GM21825 (cell line): Measurements from ENCODE around the gene RYR3.

ENCODE experiments used
- ATAC-seq: cut with Tn5 transposase; IDR thresholded peaks from one replicate; pipeline ENCODE4 v1.9.1; 2021; ENCODE audit warnings: mild to moderate bottlenecking, moderate library complexity; ENCODE audit not compliant: unreplicated experiment

The RYR3 gene

DNA sequence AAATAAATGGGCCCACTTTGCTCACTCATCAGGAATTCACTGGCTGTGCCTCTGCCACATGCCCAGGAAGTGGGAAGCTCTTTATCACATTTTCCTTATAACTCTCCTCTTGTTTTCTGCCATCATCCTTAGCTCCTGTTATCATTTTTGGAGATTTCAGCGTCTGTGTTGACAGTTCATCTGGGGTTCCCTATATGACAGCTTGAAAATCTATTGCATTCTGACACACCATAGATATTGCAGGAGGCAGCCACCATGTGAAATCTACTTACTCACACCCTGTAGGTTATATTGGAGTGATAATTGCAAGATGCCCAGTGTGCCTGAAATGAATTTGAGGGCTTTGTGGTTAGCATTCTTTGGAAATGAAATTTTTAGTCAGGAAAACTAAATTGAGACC, 132.9 kb downstream of the RYR3 start:
- no peak for ATAC-seq

DNA sequence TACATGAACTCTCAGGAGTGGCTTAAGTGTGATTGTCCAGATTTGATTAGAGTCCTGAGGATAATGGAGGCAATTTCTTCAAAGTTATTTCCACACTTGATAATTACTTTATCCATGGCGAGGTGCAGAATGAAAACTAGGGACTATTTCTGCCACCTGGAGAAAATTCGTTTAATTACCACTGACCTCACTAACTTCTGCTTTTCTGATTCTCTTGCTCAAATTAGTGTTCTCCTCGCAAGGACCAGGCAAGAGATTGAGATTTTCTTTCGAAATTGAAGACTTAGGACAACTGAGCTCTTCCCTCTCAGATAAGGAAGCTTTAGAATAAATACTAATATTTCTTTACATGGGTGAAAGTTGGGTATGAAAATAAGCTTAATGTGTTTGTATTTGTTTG, 135.2 kb downstream of the RYR3 start:
- no peak for ATAC-seq

DNA sequence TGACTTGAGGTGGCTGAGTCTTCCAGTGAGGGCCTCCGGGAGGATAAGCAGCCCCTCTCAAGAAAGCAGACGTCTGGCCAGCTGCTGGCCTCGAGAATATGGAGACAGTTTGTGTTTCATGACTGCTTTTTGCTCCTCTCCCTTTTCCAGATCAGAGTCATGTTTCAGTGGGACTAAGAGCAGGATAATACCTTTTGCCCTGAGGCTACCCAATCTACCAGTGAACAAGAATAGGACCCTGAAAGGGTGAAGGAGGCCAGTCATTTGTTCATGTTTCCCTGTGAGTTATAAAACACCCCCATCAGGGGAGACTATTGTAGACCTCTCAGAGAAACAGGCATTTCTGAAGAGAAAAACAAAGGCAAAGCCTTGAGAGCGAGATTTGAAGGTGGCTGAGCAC, 137.4 kb downstream of the RYR3 start:
- no peak for ATAC-seq

DNA sequence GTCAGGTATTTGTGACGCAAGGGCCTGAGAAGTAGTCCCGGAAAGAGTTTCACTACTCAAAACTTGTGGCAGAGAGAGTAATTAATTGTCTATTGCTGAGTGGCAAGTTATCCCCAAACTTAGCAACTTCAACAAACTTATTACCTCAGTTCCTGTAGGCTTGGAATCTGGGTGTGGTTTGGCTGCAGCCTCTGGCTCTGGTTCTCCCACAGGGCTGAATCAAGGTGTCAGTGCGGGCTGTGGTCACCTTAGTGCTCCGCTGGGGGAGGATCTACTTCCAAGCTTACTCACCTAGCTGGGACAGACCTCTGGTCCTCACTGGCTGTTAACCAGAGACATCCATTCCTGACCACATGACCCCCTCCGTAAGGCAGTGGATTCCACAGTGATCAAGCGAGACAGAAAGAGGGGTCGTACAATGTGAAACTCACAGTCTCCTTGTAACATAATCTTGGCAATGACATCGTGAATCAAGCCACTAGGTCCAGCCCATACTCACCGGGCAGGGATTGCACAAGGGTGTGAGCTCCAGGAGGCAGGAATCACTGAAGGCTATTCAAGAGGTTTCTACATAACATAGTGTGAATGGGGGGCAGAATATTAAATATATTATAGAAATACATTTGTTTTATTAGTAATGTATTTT, 138.3 kb downstream of the RYR3 start:
- ATAC-seq, result no peak

DNA sequence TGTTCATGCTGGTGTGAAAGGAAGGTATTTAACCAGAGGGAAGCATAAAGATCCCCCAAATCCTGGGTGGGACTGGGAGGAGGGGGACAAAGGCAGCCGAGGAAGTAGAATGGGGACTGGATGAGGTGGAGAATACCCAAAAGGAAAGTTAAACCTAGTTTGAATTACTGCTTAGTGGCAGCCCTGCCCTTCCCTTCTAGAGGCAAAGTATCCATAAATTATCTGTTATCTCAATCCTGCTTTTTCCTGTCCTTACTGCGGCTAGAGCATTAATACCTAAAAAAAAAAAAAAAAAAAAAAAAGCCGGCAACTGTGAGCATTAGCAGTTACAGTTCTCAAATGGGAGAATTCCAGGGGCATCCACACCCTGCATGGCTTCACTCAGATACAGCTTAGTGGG, 139.0 kb downstream of the RYR3 start:
- ATAC-seq, result no peak

DNA sequence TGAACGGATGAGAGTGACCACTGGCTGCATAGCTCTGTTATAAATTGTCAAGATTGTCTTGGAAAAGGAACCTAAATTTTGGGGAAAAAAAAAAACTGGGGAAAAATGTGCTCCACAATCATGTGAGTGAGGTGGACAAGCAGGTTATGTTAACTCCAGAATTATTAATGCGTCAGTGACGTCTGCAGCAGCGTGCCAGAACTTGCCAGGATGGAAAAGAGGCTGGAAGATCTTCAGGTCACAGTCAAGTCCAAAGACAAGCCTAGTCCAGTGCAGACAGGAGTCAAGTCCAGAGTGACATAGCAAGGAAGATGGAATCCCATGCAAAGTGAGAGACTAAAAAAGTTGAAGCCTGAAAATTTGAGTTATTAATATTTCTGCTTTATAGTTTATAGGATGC, 140.6 kb downstream of the RYR3 start:
- ATAC-seq, result no peak

DNA sequence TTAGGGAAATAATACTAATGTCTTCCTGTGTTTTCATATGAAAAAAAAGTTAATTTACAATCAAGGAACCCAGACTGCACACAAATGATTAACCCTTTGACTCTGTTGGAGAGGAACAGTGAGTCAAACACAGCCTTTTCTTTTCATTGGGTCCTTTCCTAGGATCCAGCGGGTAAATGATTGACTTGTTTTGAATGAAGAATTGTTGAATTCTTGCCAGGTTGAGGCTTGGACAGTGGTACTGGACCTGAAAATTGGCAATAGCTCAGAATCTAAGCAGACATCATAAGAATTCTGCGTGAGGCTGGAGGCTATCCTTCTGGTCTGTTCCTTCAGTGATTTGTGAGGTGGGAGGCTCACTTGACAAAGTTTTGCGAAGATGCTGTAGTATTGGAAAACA, 143.0 kb downstream of the RYR3 start:
- no peak for ATAC-seq

DNA sequence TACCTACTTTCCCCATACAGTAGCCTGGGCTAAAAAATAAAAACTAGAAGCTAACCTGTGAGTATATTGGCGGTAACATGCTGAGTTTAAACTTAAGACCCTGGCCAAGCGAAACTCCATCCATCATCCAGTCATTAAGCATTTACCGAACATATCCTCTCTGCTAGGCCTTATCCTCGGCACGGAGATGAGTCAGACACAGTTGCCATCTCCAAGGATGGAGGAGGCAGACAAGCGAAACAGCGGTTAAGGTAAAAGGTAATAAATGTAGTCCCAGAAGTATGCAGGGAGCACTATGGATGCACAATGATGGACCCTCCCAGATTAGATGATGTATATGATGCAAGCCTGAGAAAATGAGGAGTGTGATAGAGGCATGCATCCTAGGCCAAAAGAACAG, 143.6 kb downstream of the RYR3 start:
- ATAC-seq, result no peak

DNA sequence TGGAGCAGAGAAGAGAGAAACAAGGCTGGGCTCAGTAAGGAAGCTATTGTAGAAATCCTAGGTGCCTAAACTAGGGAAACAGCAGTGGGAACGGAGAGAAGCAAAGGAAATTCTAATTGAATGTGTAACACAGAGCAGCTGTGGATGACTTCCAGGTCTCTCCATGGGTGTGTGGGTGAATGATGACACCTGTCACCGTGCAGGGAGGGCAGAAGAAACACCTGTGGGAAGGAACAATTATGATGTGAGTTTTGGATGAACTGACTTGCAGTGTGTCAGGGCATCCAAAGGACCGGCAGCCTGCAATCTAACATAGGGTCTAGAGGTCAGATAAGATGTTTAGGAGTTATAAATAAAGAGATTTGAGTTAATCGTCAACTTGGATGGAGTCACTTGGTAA, 144.2 kb downstream of the RYR3 start:
- no peak for ATAC-seq

DNA sequence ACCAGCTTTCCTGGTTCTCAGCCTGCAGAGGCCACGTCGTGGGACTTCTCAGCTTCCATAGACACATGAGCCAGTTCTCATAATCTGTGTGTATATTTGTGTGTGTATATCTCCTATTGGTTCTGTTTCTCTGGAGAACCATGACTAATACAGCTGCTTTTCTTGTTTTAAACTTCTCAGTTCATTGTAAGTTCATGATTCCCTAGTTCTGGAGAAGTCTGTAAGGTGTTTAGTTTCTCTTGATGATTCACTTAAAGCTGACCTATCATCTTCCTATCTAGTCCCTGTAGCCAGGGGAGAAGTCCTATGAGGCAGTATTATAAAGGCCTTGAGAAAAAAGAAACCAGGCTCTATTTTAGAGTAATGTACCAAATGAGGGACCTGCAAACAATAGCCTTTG, 147.7 kb downstream of the RYR3 start:
- ATAC-seq, result no peak

DNA sequence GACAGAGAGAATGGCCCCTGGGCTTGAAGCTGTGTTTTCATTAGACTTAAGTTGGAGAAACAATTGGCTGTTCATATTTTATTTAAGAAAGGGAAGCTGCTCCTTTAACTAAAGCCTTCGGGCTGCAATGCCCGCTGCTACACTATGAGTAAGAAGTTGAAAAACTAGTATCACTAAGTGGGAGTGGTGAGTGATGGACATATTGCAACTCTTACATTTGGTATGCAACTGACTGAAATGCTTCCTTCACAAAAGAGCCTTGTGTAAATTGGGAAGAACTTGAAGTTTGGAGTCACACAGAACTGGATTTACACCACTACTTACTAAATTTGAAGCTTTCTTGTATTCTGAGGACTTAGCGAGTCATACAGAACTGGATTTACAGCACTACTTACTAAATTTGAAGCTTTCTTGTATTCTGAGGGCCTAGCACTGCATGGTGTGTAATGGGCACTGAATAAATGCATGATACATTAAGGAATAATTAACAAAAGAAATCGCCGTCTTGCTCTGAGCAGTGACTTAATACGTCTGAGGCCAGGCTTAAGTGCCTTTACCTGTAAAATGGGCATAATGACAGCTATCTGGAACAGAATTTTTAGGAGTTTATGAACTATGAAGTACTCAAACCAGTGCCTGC, 149.5 kb downstream of the RYR3 start:
- no peak for ATAC-seq

DNA sequence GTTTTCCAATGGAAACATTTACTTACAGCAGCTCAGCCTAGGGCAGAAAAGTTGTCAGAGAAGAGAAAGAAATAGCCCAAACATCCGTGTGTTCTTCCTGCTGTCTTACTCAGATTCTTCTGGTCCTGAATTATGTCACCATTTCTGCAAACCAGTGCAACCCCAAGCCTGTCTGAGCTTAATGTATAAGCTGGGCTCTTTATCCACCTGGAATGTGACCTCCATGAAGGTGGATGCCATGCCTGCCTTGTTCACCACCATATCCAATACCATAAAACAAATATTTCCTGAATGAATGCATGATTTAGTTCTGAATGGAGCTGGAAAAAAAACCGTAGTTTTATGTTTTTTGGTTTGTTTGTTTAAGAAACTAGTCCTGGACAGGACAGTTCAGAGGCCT, 150.9 kb downstream of the RYR3 start:
- ATAC-seq, result no peak

DNA sequence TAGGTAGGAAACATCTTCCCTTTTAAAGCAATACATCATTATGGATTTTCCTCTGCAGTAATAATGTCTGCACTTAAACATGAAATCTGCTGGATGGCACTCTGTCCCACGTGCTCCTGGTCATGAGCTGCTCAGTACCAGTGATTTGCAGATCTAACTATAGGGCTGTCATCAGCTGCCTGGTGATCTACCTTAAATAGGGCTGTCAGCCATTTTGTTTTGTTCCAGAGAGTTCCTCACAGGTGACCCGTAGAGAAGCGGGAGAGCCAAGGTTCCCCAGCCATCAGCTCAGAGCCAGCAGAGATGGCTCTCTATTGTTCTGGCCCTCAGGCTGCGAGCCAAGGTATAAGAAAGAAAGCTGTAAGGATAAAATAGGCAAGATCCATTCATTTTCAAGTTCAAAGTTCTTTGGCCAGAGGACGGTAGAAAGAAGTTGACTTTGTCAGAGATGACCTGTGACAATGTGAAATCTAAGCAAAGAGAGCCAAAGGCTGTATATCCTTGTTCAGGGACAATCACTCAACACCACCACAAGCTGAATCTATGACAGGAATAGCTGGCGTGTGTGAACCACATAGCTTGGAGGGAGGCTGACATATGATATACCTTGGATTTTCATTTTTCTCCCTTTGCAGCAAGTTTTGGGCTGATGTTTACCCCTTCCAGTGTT, 156.5 kb downstream of the RYR3 start:
- no peak for ATAC-seq

DNA sequence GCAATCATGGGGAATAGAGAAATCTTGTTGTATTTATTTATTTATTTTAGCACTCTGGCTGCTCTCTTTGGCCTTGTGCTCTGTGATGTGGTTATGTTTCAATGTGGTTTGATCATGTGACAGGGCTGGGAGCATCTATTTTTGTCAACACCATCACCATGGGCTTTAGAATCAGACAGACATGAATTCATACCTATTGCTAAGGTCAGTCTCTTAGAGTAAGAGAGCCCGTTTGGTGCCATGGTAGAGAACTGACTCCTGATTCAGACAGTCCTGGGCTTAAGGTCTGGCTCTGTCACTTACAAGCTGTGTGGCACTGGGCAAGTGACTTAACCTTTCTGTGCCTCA, 157.0 kb downstream of the RYR3 start:
- ATAC-seq, result no peak

DNA sequence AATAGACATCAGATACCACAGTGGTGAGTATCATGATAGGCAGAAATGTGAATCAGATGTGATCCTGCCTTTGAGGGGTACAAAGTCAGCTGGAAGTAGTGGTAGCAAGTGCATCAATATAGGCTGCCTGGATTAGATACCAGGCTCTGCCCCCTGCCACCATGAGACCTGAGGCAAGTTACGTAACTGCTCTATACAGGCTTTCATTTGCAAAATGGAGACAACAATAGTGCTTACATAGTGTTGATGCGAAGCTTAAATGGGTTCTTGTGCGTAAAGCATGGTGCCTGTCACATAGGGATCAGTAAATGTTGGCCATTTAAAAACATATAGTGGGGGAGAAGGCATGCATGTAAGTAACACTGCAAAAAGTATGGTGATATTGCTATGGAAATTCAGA, 158.0 kb downstream of the RYR3 start:
- ATAC-seq, result no peak

DNA sequence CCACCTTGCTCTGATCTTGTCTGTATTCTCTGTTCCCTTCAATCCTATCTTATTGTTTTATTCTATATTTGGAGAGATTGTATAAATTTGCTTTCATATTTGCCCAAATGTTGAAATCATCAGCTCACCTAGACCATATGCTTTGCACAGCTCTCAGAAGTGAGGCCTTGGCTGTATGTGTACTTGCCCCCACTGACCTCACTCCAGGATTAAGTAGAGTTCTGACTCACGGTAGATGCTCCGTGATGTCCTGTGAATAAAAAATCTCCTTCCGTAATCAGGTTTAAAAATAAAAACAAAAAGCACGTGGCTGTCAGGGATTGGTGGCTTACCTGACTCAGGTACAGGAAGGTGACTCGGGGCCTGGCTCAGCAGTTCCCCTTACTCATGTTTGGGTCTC, 162.2 kb downstream of the RYR3 start:
- no peak for ATAC-seq

DNA sequence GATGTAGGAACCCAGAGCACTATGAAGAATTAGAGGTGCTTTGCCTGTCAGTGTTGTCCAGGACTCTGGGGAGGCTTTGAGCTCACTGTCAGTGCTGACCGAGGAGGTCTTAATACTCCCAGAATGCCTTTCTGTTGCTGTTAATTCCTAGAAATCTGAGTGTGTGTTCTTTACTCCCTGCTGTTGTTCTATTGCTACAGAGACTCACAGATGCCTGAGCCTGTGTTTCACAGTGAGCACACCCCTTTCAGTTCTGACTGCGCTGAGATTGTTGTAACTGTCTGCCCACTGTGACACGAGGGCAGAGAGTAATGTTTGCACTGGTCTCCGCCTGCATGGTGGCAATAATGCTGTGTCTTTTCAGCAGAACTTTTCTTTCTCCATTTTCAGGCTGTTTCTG, 162.9 kb downstream of the RYR3 start:
- no peak for ATAC-seq

DNA sequence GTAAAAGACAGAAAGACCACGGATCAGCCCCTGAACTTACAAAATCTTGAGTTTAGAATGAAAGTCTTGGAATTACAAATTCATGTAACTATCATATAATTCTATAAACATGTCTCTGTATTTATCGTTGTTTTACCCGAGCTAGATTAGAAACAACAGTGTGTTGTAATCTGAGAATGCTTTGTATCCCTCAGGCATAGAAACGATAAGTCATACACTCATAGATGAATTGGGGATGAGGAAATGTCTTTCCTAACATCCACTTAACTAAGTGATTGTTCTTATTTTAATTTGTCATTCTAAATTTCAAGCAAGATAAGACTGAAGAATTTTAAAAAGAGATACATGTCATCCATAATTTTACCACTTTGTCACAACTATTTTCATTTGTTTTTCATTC, 165.3 kb downstream of the RYR3 start:
- no peak for ATAC-seq

DNA sequence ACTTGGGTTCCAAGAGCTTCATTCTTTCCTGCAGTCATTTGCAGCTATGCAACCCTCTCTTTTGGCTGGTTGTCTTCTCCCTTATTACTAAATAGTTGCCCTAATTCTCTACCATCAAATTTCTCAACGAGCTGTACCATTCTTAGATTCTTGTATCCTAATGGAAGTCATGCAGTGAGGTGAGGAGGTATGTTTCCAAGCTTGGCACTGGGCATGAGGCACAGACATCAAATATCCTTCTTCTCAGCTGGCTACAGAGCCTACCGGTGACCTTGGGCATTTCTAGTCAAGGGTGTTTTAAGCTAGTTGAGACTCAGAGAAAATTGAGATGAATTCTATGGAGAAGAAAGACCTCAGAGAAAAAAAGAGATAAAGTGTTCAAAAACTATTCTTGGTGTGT, 166.1 kb downstream of the RYR3 start:
- ATAC-seq, result no peak

DNA sequence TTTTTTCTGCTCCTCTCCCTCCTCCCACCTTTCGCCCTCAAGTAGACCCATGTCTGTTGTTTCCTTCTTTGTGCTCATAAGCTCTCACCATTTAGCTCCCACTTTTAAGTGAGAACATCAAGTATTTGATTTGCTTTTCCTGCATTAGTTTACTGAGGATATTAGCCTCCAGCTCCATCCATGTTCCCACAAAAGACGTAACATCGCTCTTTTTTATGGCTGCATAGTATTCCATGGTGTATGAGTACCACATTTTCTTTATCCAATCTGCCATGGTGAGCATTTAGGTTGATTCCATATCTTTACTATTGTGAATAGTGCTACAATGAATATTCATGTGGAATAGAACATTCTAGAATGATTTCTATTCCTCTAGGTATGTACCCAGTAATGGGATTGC, 178.6 kb downstream of the RYR3 start:
- ATAC-seq, result no peak

DNA sequence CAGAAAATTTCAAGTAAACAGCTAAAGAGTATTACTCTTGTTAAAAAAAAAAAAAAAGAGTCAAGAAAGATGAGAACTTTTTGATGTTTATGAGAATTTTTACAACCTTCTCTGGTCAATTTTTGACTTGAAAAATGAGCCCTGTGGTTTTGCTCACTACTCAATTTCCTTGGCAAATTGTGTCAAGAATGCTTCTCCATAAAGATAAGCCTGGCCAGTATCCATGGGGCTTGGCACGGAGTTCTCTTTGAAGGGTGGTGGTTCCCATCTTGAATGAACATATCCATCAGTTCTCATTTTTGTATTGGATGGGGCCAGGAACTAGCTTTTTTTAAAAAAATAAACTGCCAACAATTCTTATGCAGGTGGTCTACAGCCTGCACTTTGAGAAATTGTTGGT, 179.9 kb downstream of the RYR3 start:
- ATAC-seq, result no peak

DNA sequence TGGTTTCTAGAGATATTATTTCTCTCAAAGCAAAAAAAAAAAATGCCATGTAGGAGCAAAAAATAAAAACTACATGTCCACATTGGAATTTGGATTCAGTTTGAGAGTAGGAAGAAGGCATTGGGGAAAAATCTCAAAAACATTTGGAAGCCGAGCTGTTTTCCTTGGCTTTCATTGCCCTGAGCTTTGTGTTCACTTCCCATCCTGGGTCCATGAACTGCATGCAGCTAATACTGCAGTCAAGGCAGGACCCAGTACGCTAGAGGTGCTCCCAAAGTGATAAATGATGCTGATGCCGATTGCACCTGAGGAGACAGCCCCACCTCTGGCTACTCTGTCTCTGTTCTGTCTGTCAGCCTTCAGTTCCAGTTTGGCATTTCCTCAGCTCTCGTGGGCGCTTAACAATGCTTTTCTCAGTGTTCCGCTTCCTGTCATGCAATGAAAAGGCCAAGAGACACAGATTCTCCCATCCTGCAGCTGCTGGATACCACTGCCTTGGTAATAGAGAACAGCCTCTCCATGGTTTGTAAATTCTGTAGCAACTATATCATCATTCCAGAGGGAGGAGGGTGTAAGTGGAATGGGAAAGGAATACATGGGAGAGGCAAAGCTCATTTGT, 181.8 kb downstream of the RYR3 start:
- no peak for ATAC-seq
